Measurements from ENCODE around the gene TSPAN9. TPM values are rescaled to one million over a fixed set of nuclear protein-coding genes. Genes with fewer than 3 reads are reported as not detected.

TSPAN9 gene
- polyA plus RNA-seq, 1 experiment = 67.0 TPM

DNA sequence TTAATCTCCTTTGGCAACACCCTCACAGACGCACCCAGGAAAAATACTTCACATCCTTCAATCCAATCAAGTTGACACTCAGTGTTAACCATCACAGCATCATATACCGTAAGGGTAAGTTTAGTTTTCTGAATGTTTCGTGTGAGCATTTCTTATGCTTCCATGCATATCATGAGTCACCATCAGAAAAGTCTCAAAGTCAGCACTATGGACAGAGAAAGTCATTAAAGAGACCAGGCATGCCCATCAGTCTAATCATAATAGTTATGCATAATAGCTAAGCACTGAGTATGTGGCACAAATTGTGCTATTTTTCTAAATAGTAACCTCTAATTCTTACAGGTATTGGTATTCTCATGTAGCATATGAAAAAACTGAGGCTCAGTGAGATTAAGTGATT, 255.0 kb downstream of the TSPAN9 start:
- no peaks in the 10 kb centered on the region for H3K36me3 ChIP-seq (ENCODE audit: control insufficient read depth, insufficient read depth, low read length)
- DNase-seq (ENCODE audit: low read depth) = no peak
- H3K27me3 ChIP-seq (ENCODE audit: control insufficient read depth, insufficient read depth, low read length) = peaks cover 4% of the 10 kb centered on the region
- TF ChIP-seq, protein P1, sequence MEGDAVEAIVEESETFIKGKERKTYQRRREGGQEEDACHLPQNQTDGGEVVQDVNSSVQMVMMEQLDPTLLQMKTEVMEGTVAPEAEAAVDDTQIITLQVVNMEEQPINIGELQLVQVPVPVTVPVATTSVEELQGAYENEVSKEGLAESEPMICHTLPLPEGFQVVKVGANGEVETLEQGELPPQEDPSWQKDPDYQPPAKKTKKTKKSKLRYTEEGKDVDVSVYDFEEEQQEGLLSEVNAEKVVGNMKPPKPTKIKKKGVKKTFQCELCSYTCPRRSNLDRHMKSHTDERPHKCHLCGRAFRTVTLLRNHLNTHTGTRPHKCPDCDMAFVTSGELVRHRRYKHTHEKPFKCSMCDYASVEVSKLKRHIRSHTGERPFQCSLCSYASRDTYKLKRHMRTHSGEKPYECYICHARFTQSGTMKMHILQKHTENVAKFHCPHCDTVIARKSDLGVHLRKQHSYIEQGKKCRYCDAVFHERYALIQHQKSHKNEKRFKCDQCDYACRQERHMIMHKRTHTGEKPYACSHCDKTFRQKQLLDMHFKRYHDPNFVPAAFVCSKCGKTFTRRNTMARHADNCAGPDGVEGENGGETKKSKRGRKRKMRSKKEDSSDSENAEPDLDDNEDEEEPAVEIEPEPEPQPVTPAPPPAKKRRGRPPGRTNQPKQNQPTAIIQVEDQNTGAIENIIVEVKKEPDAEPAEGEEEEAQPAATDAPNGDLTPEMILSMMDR (IDR thresholded peaks at IDR 0.05; ENCODE audit: insufficient read depth, low read depth, low read length) = no peak
- ChIA-PET CTCF (interaction anchor here (1.2 to 4.2 kb wide), 3 partner anchors 17 to 32 kb away, joined by 4 to 15 read pairs (median 8); no protein-coding TSS in a partner anchor), POLR2A (no interaction called here)
- no peak overlapping the region for H3K4me3 ChIP-seq (ENCODE audit: low read depth, low read length)

DNA sequence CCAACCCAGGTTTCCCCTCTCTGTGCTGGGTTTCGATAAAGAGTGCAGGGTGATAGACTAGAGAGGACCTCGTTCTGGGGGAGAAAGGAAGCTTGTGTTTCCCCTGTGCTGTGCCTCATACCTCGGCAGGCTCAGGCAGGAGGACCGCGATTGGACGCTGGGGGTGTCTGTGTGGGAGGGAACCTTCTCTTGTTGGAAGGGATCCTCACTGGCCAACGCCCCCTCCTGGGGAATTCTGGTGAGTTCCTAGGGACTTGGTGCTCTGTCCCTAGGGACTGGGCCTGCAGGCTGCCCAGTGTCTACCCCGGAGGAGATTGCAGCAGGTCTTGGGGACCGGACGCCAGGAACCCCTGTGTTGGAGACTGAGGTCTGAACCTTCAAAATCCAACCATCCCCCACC, 256.4 kb downstream of the TSPAN9 start:
- no peaks in the 10 kb centered on the region for H3K36me3 ChIP-seq (ENCODE audit: control insufficient read depth, insufficient read depth, low read length)
- TF ChIP-seq, protein P1 (IDR thresholded peaks at IDR 0.05; ENCODE audit: insufficient read depth, low read depth, low read length) = no peak
- no peak overlapping the region for H3K4me3 ChIP-seq (ENCODE audit: low read depth, low read length)
- no peak for DNase-seq (ENCODE audit: low read depth)
- peaks cover 4% of the 10 kb centered on the region; the same call in 1 of the 2 replicates for H3K27me3 ChIP-seq (ENCODE audit: control insufficient read depth, insufficient read depth, low read length)
- CTCF ChIA-PET = interaction anchor here (0.8 to 4.2 kb wide), 3 partner anchors 17 to 28 kb away, joined by 3 to 15 read pairs (median 4); no protein-coding TSS in a partner anchor
- POLR2A ChIA-PET = no interaction called here

DNA sequence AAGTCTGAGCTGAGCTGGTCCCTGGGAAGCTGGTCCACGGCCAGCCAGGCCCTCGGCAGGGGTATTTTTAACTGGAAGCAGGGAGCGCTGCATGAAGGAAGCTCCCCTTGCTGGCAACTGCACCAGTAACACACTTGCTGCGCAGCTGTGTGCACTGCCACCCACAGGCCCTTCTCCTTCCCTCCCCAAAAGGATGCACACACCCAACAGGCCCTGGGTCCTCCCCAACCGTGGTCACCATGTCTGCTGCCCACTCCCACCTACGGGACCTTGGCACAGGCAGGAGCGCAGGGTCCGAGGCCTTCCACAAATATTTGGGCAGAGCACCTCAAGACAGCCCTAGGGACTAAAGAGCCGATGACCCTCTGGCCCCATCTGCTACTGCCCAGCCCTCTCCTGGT, 256.8 kb downstream of the TSPAN9 start:
- ChIA-PET CTCF (interaction anchor here (2.0 to 4.2 kb wide), 2 partner anchors 17 to 19 kb away, joined by 4 to 15 read pairs; no protein-coding TSS in a partner anchor), POLR2A (no interaction called here)
- no peak for DNase-seq (ENCODE audit: low read depth)
- Histone ChIP-seq H3K4me3 (ENCODE audit: low read depth, low read length) (no peak overlapping the region), H3K27me3 (ENCODE audit: control insufficient read depth, insufficient read depth, low read length) (peaks cover 4% of the 10 kb centered on the region; the same call in 1 of the 2 replicates), H3K36me3 (ENCODE audit: control insufficient read depth, insufficient read depth, low read length) (no peaks in the 10 kb centered on the region)
- TF ChIP-seq, protein P1 (IDR thresholded peaks at IDR 0.05; ENCODE audit: insufficient read depth, low read depth, low read length) = no peak

DNA sequence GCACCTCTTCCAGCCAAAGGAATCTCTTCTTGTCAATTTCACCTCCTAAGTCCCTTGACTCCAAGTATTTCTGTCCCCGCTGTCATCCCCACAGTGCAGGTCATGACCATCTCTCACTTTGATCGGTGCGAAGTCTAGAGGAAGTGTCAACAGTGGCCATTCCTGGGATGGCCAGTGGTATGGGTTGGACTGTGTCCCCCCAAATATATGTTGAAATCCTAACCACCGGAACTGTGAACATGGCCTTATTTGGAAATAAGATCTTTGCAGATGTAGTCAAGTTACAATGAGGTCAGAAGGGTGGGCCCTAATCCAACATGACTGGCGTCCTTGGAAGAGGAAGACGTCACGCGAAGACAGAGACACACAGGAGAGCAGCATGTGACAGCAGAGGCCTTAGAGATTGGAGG, 257.9 kb downstream of the TSPAN9 start:
- H3K4me3 ChIP-seq (ENCODE audit: low read depth, low read length) = no peak overlapping the region
- POLR2A ChIA-PET = no interaction called here
- DNase-seq (ENCODE audit: low read depth) = no peak
- H3K27me3 ChIP-seq (ENCODE audit: control insufficient read depth, insufficient read depth, low read length) = no peaks in the 10 kb centered on the region; the same call in none of the 2 replicates
- CTCF ChIA-PET = interaction anchor here (2.0 kb wide), 1 partner anchor 16 kb away, joined by 4 read pairs; no protein-coding TSS in a partner anchor
- H3K36me3 ChIP-seq (ENCODE audit: control insufficient read depth, insufficient read depth, low read length) = no peaks in the 10 kb centered on the region
- TF ChIP-seq, protein P1 (IDR thresholded peaks at IDR 0.05; ENCODE audit: insufficient read depth, low read depth, low read length) = no peak

Small RNA genes lying within 50 kb of the gene (small RNA-seq; reads per million reads assigned to genes)
- gene AC005912.1 (ENCODE audit: insufficient read length, low read depth, low replicate concordance) = not detected
- not detected for gene RF00017 (ENCODE audit: insufficient read length, low read depth, low replicate concordance)

Other genes with a start within 250 kb of the TSPAN9 start
- not detected in 2 replicates for gene NRIP2, start 242.3 kb upstream of the TSPAN9 start, polyA plus RNA-seq (2011; rRNA removed)
- gene TEX52, start 220.3 kb upstream of the TSPAN9 start, polyA plus RNA-seq (2011; rRNA removed) = not detected in 2 replicates
- 15.2 and 26.6 TPM in 2 replicates for gene FOXM1, start 200.2 kb upstream of the TSPAN9 start, polyA plus RNA-seq (2011; rRNA removed)
- 40.0 and 55.7 TPM in 2 replicates for gene RHNO1, start 200.2 kb upstream of the TSPAN9 start, polyA plus RNA-seq (2011; rRNA removed)
- gene TULP3, start 186.5 kb upstream of the TSPAN9 start, polyA plus RNA-seq (2011; rRNA removed) = 42.1 and 43.7 TPM in 2 replicates
- gene TEAD4, start 118.0 kb upstream of the TSPAN9 start, polyA plus RNA-seq (2011; rRNA removed) = 18.8 and 30.2 TPM in 2 replicates